K562 (cell line): Measurements from ENCODE around the gene TMEM14C. TPM values are rescaled to one million over a fixed set of nuclear protein-coding genes. Genes with fewer than 3 reads are reported as not detected.
A peak's percentile ranks its signal among the peaks of the same experiment; 100 is the strongest.

ENCODE experiments used
- ATAC-seq: fragments of 200-7000 bp; cut with Tn5 transposase; 3 replicates; pipeline ENCODE4 v1.9.1; 2020; ENCODE audit warnings: moderate library complexity
- BruUV-seq: library from RNA; stranded (reverse); fragments of 400-500 nt; replicated peaks from 2 replicates; lab custom pipeline; 2021; lab: Mats Ljungman, UMichigan
- CTCF ChIA-PET: fragments of 300-600 bp; formaldehyde crosslinking; extraction: SDS; loops from one replicate; lab custom pipeline; 2021; ENCODE audit warnings: low intra/inter-chr PET ratio; lab: Yijun Ruan, JAX
- POLR2A ChIA-PET: fragments of 300-600, 350-650 bp; sonication (Branson Sonifier 250); formaldehyde crosslinking; extraction: SDS; loops from one replicate; lab custom pipeline; 2021; ENCODE audit warnings: antibody characterized with exemption, inconsistent platforms; lab: Yijun Ruan, JAX
- DNase-seq, 4 experiments: peaks; one replicate each; pipeline versions ENCODE4 v3.0.0 to v3.0.0-alpha.2; 2011 to 2018; ENCODE audit warnings: low spot score in 3 of 4, mixed read lengths in 3 of 4; ENCODE audit errors: extremely low read depth in 1 of 4
- FAIRE-seq: peaks from 2 replicates; lab custom pipeline; 2011; peaks lifted over from hg19 to GRCh38; lab: Jason Lieb, UNC
- H2AFZ ChIP-seq: 2 replicates; pipeline ENCODE4 v1.6.0; 2011; ENCODE audit warnings: low read depth, low read length, control low read depth, inconsistent platforms
- H3K27ac ChIP-seq: fragments of 200-600 bp; 3 replicates; pipeline ENCODE4 v1.8.0; 2011; ENCODE audit warnings: low read depth, mild to moderate bottlenecking, control low read depth, inconsistent platforms, low read length, moderate library complexity, mixed read lengths; ENCODE audit errors: extremely low read depth
- H3K27me3 ChIP-seq, 2 experiments: fragments of 300-600 bp in 1 of 2; 2 replicates in 1 of 2; 3 replicates in 1 of 2; pipeline versions ENCODE4 v1.6.0 to v1.8.0; 2011; ENCODE audit warnings: inconsistent platforms in 2 of 2, low read length in 2 of 2, mild to moderate bottlenecking in 1 of 2, mixed read lengths in 1 of 2, moderate library complexity in 1 of 2; ENCODE audit not compliant: control insufficient read depth in 2 of 2, insufficient read depth in 2 of 2
- H3K36me3 ChIP-seq: fragments of 300-600 bp; 3 replicates; pipeline ENCODE4 v1.8.0; 2011; ENCODE audit warnings: mild to moderate bottlenecking, low read length, inconsistent platforms; ENCODE audit not compliant: control insufficient read depth, insufficient read depth
- H3K4me1 ChIP-seq, 2 experiments: fragments of 200-600 bp in 1 of 2; replicated peaks in 1 of 2; 2 replicates in 1 of 2; 3 replicates in 1 of 2; pipeline versions ENCODE4 v1.5.1 to v1.8.0; 2011; ENCODE audit warnings: inconsistent platforms in 2 of 2, low read length in 2 of 2, mild to moderate bottlenecking in 1 of 2, mixed read lengths in 1 of 2, moderate library complexity in 1 of 2; ENCODE audit not compliant: control insufficient read depth in 2 of 2, insufficient read depth in 2 of 2
- H3K4me2 ChIP-seq: 2 replicates; pipeline ENCODE4 v1.6.1; 2011; ENCODE audit warnings: low read length, control low read depth, inconsistent platforms, mixed read lengths; ENCODE audit not compliant: insufficient read depth
- H3K4me3 ChIP-seq: fragments of 200-600 bp; sonication (generic), shearing (Covaris generic); 2 replicates; pipeline ENCODE4 v1.5.1; 2016; ENCODE audit warnings: control low read depth, inconsistent platforms
- H3K79me2 ChIP-seq: fragments of 200-600 bp; 3 replicates; pipeline ENCODE4 v1.8.0; 2011; ENCODE audit warnings: low read length, inconsistent platforms; ENCODE audit not compliant: control insufficient read depth, insufficient read depth
- H3K9ac ChIP-seq, 2 experiments: 2 replicates each; pipeline versions ENCODE4 v1.6.0 to v1.6.1; 2011; ENCODE audit warnings: low read depth in 2 of 2, low read length in 2 of 2, control low read depth in 1 of 2, inconsistent platforms in 1 of 2, mild to moderate bottlenecking in 1 of 2, mixed read lengths in 1 of 2; ENCODE audit not compliant: insufficient read depth in 1 of 2
- H3K9me1 ChIP-seq: one replicate; pipeline ENCODE4 v1.6.0; 2011; ENCODE audit warnings: inconsistent platforms, mild to moderate bottlenecking, low read length, moderate library complexity; ENCODE audit not compliant: control insufficient read depth, insufficient read depth
- H3K9me3 ChIP-seq: replicated peaks from 2 replicates; pipeline ENCODE4 v1.5.1; 2011; ENCODE audit warnings: low read depth, low read length, inconsistent platforms; ENCODE audit not compliant: control insufficient read depth, insufficient read depth
- H4K20me1 ChIP-seq: replicated peaks from 2 replicates; pipeline ENCODE4 v1.6.1; 2011; ENCODE audit warnings: low read length, inconsistent platforms, mixed read lengths; ENCODE audit not compliant: control insufficient read depth, insufficient read depth
- CBFA2T3 ChIP-seq: fragments of 450-650 bp; IDR thresholded peaks from 2 replicates; pipeline ENCODE4 v1.6.1; 2017
- JUND ChIP-seq, 2 experiments: IDR thresholded peaks; 2 replicates in 1 of 2; 3 replicates in 1 of 2; pipeline ENCODE4 v1.6.1; 2011; ENCODE audit warnings: borderline replicate concordance in 2 of 2, low read depth in 2 of 2, low read length in 2 of 2, improper control_type of control experiment in 1 of 2, missing biosample characterization in 1 of 2, missing genetic modification characterization in 1 of 2, missing genetic modification reagents in 1 of 2
- MTA2 ChIP-seq: fragments of 450-650 bp; IDR thresholded peaks from 2 replicates; pipeline ENCODE4 v1.6.1; 2016; ENCODE audit warnings: low read depth
- NFE2L1 ChIP-seq: fragments of 450-650 bp; IDR thresholded peaks from 2 replicates; pipeline ENCODE4 v1.6.1; 2016; ENCODE audit warnings: missing genetic modification characterization, low read depth, mild to moderate bottlenecking, missing compliant biosample characterization, moderate library complexity, borderline replicate concordance
- NFIC ChIP-seq: fragments of 450-650 bp; IDR thresholded peaks from 2 replicates; pipeline ENCODE4 v1.6.1; 2017; ENCODE audit warnings: mild to moderate bottlenecking, inconsistent platforms
- SMARCA4 ChIP-seq: fragments of 450-650 bp; IDR thresholded peaks from 2 replicates; pipeline ENCODE4 v1.6.1; 2016
- WGBS: fragments of 100-300 bp; shearing (Covaris generic); methylation state at CpG from one replicate; pipeline ENCODE4 v1.1.6; 2016; ENCODE audit warnings: low coverage, mixed read lengths; ENCODE audit not compliant: insufficient coverage; ENCODE audit errors: missing lambda C conversion rate; 5-methylcytosine and 5-hydroxymethylcytosine counted together
- in situ Hi-C: fragments of 300-500 bp; cut with MboI; formaldehyde crosslinking; loops from 4 replicates; pipeline ENCODE4 v1.15.0; 2018; ENCODE audit warnings: inconsistent platforms, mixed read lengths
- intact Hi-C: fragments of 100-400 bp; cut with micrococcal nuclease; formaldehyde crosslinking; loops from 2 replicates; pipeline ENCODE4 v1.14.2; 2022
- polyA plus RNA-seq, 8 experiments: library from polyadenylated mRNA; depleted of rRNA in 4 of 8; stranded (reverse) in 5 of 8; unstranded in 3 of 8; fragments of >200 nt; fragmentation: Nextera tagmentation in 2 of 8; fragmentation: Illumina TruSeq in 1 of 8; extraction: Ambion mirVana in 2 of 8; extraction: Trizol in 1 of 8; gene quantifications; 2 replicates each; pipeline versions ENCODE4 v1.2.1 to v1.2.3, GENCODE V29; 2011 to 2014; ENCODE audit warnings: inconsistent platforms in 1 of 8, missing spikeins in 1 of 8
- total RNA-seq, 7 experiments: library from RNA; depleted of rRNA in 6 of 7; stranded (reverse); fragments of >200 nt in 6 of 7; fragmentation: Illumina TruSeq in 2 of 7; extraction: Trizol in 2 of 7; gene quantifications; 2 replicates each; pipeline versions ENCODE4 v1.2.1 to v1.2.3, GENCODE V29; 2011 to 2021; ENCODE audit warnings: low replicate concordance in 1 of 7
- TF ChIP-seq, protein P1 (sequence below): sonication (generic); formaldehyde crosslinking; IDR thresholded peaks from 2 replicates; pipeline ENCODE4 v1.8.1; 2023; ENCODE audit warnings: missing genetic modification reagents, mild to moderate bottlenecking, borderline replicate concordance
- TF ChIP-seq, protein P2 (sequence below): sonication (generic); formaldehyde crosslinking; IDR thresholded peaks from 2 replicates; pipeline ENCODE4 v1.8.0; 2022; ENCODE audit warnings: mild to moderate bottlenecking, missing genetic modification reagents, borderline replicate concordance
- TF ChIP-seq, protein P3 (sequence below), 2 experiments: fragments of 450-650 bp in 1 of 2; sonication (generic) in 1 of 2; formaldehyde crosslinking in 1 of 2; IDR thresholded peaks in 1 of 2; conservative IDR thresholded peaks in 1 of 2; 2 replicates each; pipeline versions ENCODE4 v1.6.1 to v1.8.1; 2016 to 2023; ENCODE audit warnings: mild to moderate bottlenecking in 2 of 2, moderate library complexity in 2 of 2, inconsistent platforms in 1 of 2, missing genetic modification reagents in 1 of 2

TMEM14C gene
- total and polyA plus RNA-seq, 9 of the 15 experiments (the other 6 are each of a cell fraction or from before 2014, with no cell fraction given), result 151 to 496 (median 263) TPM

DNA sequence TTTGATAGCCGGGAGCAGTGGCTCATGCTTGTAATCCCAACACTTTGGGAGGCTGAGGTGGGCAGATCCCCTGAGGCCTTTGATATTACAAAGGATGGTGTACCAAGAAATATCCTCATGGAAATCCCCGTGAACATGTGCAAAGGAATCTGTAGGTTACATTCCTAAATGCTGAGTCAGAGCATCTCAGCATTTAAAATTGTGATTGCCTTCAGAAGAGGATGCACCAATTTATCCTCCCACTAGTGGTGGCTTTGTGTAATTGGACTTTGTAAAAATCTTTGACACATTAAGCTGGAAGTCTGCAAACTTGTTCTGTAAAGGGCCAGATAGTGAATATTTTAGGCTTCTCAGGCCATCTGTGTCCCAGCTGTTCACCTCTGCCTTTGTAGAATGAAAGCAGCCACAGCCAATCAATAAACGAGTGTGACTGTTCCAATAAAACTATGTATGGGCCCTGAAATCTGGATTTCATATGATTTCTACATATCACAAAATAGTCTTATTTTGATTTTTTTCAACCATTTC, 36.5 kb downstream of the TMEM14C start (continued):
- TF ChIP-seq NFE2L1 (peak; percentile 68), SMARCA4 (peak; percentile 36; the same call in 1 of the 2 replicates)
- TF ChIP-seq, all 486 proteins: peak for 45

DNA sequence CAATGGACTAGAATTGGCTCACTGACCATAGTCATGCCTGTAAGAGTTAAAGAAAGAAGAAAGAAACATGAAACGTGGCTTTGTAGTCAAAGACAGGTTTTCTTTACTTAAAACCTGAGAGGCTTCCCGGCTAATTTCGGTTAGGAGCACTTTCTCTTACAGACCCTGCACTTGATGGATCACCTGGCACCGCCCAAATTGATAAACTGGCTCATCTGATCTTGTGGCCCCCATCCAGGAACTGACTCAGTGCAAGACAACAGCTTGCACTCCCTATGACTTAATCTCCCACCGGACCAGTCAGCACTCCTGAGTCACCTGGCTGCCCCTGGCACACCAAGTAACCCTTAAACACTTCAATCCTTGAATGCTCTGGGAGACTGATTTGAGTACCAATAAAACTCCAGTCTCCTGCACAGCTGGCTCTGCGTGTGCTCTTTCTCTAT, 37.0 kb downstream of the TMEM14C start:
- FAIRE-seq (no peak), DNase-seq (peak in 1 of 4 experiments; percentile 25), ATAC-seq (no peak)
- Histone ChIP-seq H4K20me1 (no peaks in the 10 kb centered on the region), H3K9ac (no peak overlapping the region), H3K4me3 (no peak overlapping the region), H2AFZ (no peak overlapping the region), H3K9me1 (no peaks in the 10 kb centered on the region), H3K4me1 (peaks cover 0 to 11% of the 10 kb centered on the region in 2 experiments; a peak in 3 of 5 replicates), H3K4me2 (no peak overlapping the region), H3K36me3 (peaks cover 55% of the 10 kb centered on the region), H3K9me3 (no peaks in the 10 kb centered on the region), H3K27ac (no peak overlapping the region), H3K27me3 (no peaks in the 10 kb centered on the region), H3K79me2 (peaks cover 12% of the 10 kb centered on the region; the same call in 2 of the 3 replicates)
- intact Hi-C loops (no loop called here), in situ Hi-C loops (no loop called here)
- WGBS, result 47% methylated on average over 6 of the region's 6 CpGs
- ChIA-PET POLR2A (interaction anchor here (0.7 to 2.1 kb wide), 5 partner anchors 11 to 37 kb away, joined by 3 to 9 read pairs (median 5); partner anchors contain the start of genes TMEM14B and TMEM14C), CTCF (no interaction called here)
- BruUV-seq, result no TSS peak
- 0 out of 2 replicates have a peak, but pooled peaks have one; percentile 22 for TF ChIP-seq JUND (IDR thresholded peaks at IDR 0.05; ENCODE audit: borderline replicate concordance, low read depth, low read length)
- no peak for TF ChIP-seq JUND (tag; IDR thresholded peaks at IDR 0.05; ENCODE audit: borderline replicate concordance, low read depth, low read length)
- TF ChIP-seq SMARCA4, result no peak
- TF ChIP-seq CBFA2T3, result peak; percentile 5; the same call in 1 of the 2 replicates
- TF ChIP-seq MTA2, result no peak
- TF ChIP-seq NFIC, result peak; percentile 26; the same call in 1 of the 2 replicates
- TF ChIP-seq, protein P1, sequence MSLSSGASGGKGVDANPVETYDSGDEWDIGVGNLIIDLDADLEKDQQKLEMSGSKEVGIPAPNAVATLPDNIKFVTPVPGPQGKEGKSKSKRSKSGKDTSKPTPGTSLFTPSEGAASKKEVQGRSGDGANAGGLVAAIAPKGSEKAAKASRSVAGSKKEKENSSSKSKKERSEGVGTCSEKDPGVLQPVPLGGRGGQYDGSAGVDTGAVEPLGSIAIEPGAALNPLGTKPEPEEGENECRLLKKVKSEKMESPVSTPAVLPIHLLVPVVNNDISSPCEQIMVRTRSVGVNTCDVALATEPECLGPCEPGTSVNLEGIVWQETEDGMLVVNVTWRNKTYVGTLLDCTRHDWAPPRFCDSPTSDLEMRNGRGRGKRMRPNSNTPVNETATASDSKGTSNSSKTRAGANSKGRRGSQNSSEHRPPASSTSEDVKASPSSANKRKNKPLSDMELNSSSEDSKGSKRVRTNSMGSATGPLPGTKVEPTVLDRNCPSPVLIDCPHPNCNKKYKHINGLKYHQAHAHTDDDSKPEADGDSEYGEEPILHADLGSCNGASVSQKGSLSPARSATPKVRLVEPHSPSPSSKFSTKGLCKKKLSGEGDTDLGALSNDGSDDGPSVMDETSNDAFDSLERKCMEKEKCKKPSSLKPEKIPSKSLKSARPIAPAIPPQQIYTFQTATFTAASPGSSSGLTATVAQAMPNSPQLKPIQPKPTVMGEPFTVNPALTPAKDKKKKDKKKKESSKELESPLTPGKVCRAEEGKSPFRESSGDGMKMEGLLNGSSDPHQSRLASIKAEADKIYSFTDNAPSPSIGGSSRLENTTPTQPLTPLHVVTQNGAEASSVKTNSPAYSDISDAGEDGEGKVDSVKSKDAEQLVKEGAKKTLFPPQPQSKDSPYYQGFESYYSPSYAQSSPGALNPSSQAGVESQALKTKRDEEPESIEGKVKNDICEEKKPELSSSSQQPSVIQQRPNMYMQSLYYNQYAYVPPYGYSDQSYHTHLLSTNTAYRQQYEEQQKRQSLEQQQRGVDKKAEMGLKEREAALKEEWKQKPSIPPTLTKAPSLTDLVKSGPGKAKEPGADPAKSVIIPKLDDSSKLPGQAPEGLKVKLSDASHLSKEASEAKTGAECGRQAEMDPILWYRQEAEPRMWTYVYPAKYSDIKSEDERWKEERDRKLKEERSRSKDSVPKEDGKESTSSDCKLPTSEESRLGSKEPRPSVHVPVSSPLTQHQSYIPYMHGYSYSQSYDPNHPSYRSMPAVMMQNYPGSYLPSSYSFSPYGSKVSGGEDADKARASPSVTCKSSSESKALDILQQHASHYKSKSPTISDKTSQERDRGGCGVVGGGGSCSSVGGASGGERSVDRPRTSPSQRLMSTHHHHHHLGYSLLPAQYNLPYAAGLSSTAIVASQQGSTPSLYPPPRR (CRISPR knock-in tag), result no peak
- TF ChIP-seq, protein P2, sequence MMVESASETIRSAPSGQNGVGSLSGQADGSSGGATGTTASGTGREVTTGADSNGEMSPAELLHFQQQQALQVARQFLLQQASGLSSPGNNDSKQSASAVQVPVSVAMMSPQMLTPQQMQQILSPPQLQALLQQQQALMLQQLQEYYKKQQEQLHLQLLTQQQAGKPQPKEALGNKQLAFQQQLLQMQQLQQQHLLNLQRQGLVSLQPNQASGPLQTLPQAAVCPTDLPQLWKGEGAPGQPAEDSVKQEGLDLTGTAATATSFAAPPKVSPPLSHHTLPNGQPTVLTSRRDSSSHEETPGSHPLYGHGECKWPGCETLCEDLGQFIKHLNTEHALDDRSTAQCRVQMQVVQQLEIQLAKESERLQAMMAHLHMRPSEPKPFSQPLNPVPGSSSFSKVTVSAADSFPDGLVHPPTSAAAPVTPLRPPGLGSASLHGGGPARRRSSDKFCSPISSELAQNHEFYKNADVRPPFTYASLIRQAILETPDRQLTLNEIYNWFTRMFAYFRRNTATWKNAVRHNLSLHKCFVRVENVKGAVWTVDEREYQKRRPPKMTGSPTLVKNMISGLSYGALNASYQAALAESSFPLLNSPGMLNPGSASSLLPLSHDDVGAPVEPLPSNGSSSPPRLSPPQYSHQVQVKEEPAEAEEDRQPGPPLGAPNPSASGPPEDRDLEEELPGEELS (CRISPR knock-in tag), result no peak
- TF ChIP-seq, protein P3, sequence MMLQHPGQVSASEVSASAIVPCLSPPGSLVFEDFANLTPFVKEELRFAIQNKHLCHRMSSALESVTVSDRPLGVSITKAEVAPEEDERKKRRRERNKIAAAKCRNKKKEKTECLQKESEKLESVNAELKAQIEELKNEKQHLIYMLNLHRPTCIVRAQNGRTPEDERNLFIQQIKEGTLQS (IDR thresholded peaks at IDR 0.05), result peak; percentile 12; the same call in 1 of the 2 replicates
- TF ChIP-seq, protein P3 (CRISPR knock-in tag; conservative IDR thresholded peaks at IDR 0.05), result no peak
